Measurements from ENCODE around the gene PIK3C3. TPM values are rescaled to one million over a fixed set of nuclear protein-coding genes. Genes with fewer than 3 reads are reported as not detected.

The PIK3C3 gene
- total RNA-seq, 1 donor, result 67.4 TPM

- no peak overlapping the region for H3K4me3 ChIP-seq (ENCODE audit: low read depth, low read length)
- TF ChIP-seq CTCF (IDR thresholded peaks at IDR 0.05; ENCODE audit: insufficient read depth, low read depth, low read length), result no peak
- no peak for DNase-seq (ENCODE audit: low read depth)
Measured at GRCh38 chr18:41992066-41992465, 37.0 kb downstream of the PIK3C3 start.

GRCh38 chr18:41992703-41993102, 37.7 kb downstream of the PIK3C3 start:
- no peak for TF ChIP-seq CTCF (IDR thresholded peaks at IDR 0.05; ENCODE audit: insufficient read depth, low read depth, low read length)
- H3K4me3 ChIP-seq (ENCODE audit: low read depth, low read length), result no peak overlapping the region
- DNase-seq (ENCODE audit: low read depth), result no peak

DNA sequence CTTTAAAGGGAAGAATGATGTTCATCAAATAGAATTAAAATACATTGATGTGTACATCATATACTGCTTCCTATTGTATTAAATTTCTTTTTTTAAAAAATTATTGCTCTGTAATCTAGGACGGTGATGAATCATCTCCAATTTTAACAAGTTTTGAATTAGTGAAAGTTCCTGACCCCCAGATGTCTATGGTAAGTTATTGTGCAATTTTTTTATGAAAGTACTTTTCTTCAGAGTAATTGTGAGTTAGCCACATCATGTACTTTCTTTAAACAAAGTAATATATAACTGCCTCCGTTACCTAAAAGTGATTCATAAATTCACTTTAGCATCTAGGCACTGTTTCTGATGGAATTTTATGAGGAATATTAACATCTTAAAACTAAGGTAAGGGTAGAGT, 38.1 kb downstream of the PIK3C3 start:
- DNase-seq (ENCODE audit: low read depth), result peak; percentile 64
- no peak for TF ChIP-seq CTCF (IDR thresholded peaks at IDR 0.05; ENCODE audit: insufficient read depth, low read depth, low read length)

GRCh38 chr18:41996020-41996419, 41.0 kb downstream of the PIK3C3 start:
- TF ChIP-seq CTCF (IDR thresholded peaks at IDR 0.05; ENCODE audit: insufficient read depth, low read depth, low read length), result no peak
- no peak overlapping the region for H3K4me3 ChIP-seq (ENCODE audit: low read depth, low read length)
- DNase-seq (ENCODE audit: low read depth), result no peak

More for the DNA sequence above, 38.1 kb downstream of the PIK3C3 start:
- no peak overlapping the region for H3K4me3 ChIP-seq (ENCODE audit: low read depth, low read length)

DNA sequence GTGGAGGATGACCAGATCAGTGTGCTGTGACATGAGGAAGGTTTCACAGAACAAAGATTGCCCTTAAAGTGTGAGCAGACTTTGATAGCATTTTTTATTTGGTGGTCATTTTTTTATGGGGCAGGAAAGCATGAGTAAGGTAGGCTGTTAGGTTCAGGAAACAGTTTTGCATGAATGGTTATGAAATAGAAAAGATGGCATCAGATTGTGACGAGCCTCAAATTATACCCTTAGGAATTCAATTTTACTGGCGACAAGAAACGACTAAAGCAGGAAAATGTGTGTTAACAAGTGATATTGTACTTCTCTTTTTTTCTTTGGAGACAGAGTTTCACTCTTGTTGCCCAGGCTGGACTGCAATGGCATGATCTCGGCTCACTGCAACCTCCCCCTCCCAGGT, 44.7 kb downstream of the PIK3C3 start:
- no peak for DNase-seq (ENCODE audit: low read depth)
- no peak overlapping the region for H3K4me3 ChIP-seq (ENCODE audit: low read depth, low read length)
- TF ChIP-seq CTCF (IDR thresholded peaks at IDR 0.05; ENCODE audit: insufficient read depth, low read depth, low read length), result no peak

DNA sequence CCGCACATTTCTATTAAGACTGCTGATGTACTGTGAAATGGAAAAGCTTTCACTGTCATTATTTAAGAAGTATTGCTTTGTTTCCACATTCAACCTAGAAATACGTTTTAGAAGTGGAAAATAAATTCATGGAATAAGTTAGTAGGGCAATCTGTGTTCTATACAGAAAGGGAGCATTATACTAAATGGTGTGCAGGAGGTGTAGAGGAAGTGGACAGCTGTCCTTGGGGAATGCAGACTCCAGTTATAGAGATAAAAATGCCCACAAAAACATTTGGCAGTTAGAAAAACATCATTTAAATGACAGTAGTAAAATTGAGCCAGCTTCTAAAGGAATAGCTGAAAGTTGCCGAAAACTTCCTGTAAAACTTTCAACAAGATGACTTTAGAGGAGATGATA, 46.8 kb downstream of the PIK3C3 start:
- no peak for DNase-seq (ENCODE audit: low read depth)
- H3K4me3 ChIP-seq (ENCODE audit: low read depth, low read length), result no peak overlapping the region
- no peak for TF ChIP-seq CTCF (IDR thresholded peaks at IDR 0.05; ENCODE audit: insufficient read depth, low read depth, low read length)

GRCh38 chr18:42004653-42005052, 49.6 kb downstream of the PIK3C3 start:
- no peak for TF ChIP-seq CTCF (IDR thresholded peaks at IDR 0.05; ENCODE audit: insufficient read depth, low read depth, low read length)

More at GRCh38 chr18:42004653-42005052, 49.6 kb downstream of the PIK3C3 start:
- no peak for DNase-seq (ENCODE audit: low read depth)
- no peak overlapping the region for H3K4me3 ChIP-seq (ENCODE audit: low read depth, low read length)
